ENCODE results near the gene ADGRD2.

DNA sequence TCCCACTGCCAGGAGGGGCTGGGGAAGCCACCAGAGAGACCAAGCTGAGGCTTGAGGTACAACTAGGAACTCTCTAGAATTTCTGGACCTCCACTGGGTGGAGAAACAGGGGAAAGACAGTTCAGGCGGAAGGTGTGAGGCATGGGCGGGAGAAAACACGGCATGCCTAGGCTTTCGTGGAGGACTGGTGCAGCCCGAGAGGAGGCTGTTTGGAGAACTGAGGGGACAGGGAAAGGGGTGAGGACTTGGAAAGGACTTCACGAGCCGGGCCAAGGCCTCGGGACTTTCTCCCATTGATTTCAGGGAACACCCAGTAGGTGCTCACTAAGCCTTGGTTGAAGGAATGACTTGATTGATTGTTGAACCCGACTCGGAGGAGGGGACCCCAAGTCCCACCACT lies 9.5 kb upstream of the ADGRD2 start:
- TF ChIP-seq, protein P1, sequence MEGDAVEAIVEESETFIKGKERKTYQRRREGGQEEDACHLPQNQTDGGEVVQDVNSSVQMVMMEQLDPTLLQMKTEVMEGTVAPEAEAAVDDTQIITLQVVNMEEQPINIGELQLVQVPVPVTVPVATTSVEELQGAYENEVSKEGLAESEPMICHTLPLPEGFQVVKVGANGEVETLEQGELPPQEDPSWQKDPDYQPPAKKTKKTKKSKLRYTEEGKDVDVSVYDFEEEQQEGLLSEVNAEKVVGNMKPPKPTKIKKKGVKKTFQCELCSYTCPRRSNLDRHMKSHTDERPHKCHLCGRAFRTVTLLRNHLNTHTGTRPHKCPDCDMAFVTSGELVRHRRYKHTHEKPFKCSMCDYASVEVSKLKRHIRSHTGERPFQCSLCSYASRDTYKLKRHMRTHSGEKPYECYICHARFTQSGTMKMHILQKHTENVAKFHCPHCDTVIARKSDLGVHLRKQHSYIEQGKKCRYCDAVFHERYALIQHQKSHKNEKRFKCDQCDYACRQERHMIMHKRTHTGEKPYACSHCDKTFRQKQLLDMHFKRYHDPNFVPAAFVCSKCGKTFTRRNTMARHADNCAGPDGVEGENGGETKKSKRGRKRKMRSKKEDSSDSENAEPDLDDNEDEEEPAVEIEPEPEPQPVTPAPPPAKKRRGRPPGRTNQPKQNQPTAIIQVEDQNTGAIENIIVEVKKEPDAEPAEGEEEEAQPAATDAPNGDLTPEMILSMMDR (IDR thresholded peaks at IDR 0.05): no peak
- no peak for TF ChIP-seq POLR2A (IDR thresholded peaks at IDR 0.05)

Measured in Peyer's patch (tissue), 4 donors.